GM18499 (cell line): ENCODE measurements around the gene FAM13A.
"Not testable (repeated sequence)": the region's sequence is repeated elsewhere in the genome, so short reads cannot be mapped to it uniquely, and the experiment has no call there.

Experiments used
- ATAC-seq: cut with Tn5 transposase; IDR thresholded peaks from one replicate; pipeline ENCODE4 v1.9.1; 2021; ENCODE audit warnings: moderate number of reproducible peaks; ENCODE audit not compliant: insufficient read depth, unreplicated experiment

FAM13A gene

GRCh38 chr4:88967883-88968331 is 89.1 kb downstream of the FAM13A start:
- ATAC-seq = no peak

DNA sequence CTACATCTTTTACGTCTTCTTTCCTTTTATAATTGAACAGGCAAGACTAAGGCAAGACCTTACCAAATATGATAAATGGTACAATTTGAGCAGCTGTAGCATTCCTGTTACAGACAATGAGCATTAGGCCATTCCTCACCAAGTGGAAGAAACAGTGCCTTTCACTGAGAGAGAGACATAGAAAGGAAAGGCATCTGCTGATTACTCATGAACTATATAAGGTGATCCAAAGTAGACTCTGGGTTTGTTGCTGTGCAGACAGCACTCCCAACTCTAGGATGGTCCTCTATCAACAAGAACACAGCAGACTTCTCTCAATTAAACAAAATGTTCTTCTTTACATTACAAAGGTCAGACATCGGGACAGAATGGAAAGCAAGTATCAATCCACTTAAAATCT is 91.9 kb downstream of the FAM13A start:
- ATAC-seq = no peak

GRCh38 chr4:88964450-88964849 is 92.5 kb downstream of the FAM13A start:
- ATAC-seq = peak; percentile 58

- no peak for ATAC-seq
Observed at GRCh38 chr4:88963817-88964216, 93.2 kb downstream of the FAM13A start.

- ATAC-seq = no peak
Observed at GRCh38 chr4:88962396-88962795, 94.6 kb downstream of the FAM13A start.

DNA sequence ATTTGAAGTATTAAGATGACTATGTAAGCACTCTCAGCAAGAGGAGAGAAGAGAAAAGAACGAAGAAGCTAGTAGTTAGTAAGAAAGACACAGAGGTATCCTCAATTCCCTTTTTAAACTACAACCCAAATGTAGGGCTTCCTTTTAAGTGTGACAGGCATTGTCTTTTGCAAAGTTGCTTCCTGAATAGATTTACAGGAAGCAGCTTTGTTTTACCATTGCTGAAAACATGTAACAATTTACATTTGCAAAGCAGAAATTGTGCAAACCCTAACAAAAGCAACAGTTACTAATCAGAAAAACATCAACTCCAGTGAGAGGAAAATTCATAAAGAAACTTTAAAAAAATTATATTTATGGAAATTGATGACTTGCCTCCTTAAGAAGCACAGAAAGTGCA is 96.4 kb downstream of the FAM13A start:
- no peak for ATAC-seq

DNA sequence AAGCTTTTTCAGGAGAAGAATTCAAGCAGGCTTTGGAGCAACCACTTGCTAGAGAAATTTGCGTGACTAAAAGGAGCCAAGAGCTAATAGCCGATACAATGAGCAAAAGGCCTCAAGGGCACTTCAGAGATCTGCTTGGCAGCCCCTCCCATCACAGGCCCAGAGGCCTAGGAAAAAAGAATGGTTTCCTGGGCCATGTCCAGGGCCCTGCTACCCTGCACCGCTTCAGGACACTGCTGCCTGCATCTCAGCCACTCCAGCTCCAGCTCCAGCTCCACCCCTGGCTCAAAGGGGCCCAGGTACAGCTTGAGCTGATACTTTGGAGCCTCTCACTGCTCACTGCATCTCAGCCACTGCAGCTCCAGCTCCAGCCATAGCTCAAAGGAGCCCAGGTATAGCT is 98.9 kb downstream of the FAM13A start:
- no peak for ATAC-seq

GRCh38 chr4:88957570-88957969 is 99.4 kb downstream of the FAM13A start:
- no peak for ATAC-seq

- no peak for ATAC-seq
Observed at GRCh38 chr4:88955580-88956380, 101.2 kb downstream of the FAM13A start.

- ATAC-seq = peak; percentile 59
Observed at GRCh38 chr4:88953400-88953799, 103.6 kb downstream of the FAM13A start.

DNA sequence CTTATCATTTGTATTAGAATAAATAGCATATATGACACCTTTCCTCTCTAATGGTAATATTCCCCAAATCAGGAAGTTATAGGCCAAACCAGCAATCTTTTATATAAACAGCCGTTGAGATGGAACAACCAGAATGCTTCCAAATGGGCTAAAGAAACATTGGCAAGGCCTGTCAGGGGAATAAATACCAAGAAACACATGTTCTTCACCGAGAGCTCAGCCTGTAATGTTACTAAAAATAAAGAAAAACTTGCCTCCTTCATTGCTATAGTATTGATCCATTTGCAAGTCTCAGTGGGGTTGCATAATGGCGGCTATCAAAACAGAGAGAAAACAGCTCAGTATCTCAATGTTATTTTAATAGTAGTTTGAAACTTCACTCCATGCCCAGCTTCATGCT is 104.9 kb downstream of the FAM13A start:
- no peak for ATAC-seq

- no peak for ATAC-seq
Observed at GRCh38 chr4:88949605-88950004, 107.4 kb downstream of the FAM13A start.

DNA sequence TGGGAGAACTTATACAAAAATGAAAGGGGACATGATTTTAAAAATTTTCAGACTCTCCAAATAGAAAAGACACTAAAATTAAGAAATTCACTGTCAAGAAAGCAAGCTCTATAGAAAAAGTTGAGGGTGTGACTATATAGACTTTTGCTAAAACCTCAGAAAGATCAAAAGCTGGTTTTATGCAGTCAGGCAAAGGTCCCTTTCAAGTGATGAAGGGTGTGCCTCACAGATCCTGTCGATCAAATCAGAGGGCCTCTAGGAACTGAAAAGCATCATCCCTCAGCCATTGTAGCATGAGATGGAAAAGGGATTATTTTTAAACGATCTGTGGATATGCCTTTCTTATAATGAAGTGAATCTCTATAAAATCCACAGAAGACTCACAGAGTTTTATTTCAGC is 116.5 kb downstream of the FAM13A start:
- no peak for ATAC-seq

GRCh38 chr4:88939697-88940096 is 117.3 kb downstream of the FAM13A start:
- no peak for ATAC-seq

DNA sequence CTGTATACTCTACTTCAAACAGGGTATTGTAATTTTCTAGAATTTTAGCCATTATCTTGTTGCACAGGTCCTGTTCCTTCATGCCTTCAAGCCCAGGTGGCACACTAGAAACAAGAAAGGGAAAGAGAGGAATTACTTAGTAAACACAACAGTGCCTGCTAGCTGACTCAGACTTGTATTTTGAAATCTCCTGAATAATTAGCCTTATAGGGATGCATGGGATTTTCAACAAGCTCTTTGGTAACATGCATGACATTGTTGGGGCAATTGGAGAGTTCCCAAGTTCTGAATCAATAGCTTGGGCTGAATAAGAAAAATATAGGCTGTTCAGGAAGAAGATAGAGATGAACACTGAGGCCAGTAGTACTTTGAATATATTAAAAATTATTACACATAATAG is 118.8 kb downstream of the FAM13A start:
- no peak for ATAC-seq

DNA sequence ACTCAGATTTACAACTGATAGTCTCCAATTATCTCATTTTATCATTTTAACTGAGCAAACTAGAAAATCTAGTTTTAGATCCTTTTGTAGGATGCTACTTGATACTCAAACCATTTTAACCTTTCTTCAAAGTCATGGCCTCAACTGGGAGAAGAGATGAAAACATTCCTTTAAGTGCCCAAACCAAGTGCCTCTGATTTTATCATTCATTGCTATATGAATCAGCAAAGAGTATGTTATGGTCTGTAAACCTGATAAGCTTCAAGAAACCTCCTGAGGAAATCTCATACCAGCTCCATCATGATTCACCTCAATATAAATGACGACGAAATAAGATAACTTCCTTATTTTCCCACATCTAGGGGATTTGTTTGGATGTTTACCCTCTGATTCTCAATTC is 119.9 kb downstream of the FAM13A start:
- ATAC-seq = no peak

DNA sequence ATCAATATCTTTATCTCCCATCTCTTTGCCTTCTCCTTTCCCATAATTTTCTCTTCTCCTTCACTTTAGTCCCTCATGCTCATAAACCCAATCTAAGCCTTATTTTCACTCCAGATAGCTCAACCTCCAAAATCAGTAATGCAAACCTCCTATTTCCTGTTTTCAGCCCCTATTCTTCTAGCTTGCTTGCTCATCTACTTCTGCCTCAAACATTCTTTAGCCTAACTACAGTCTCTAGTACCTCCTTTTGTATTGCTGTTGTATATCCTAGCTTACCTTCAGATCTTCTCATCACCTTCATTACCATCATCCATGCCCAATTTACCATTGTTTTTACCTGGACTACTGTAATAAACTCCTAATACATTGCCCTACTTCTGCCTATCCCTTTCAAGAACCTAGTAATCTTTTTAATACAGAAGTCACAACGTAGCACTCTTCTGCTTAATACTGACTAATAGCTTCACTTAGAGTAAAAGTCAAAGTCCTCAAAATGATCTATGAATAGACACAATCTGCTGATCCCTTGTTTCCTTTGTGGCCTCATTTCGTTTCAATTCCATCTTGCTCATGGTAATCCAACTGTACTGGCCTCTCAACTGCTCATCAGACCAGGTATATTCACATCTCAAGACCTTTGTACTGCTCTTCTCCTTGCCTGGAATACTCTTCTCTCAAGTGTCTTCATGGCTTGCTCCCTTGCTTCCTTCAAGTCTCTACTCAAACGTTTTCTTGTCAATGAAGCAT is 123.4 kb downstream of the FAM13A start:
- ATAC-seq = no peak

- ATAC-seq = no peak
Observed at GRCh38 chr4:88928852-88929251, 128.1 kb downstream of the FAM13A start.

DNA sequence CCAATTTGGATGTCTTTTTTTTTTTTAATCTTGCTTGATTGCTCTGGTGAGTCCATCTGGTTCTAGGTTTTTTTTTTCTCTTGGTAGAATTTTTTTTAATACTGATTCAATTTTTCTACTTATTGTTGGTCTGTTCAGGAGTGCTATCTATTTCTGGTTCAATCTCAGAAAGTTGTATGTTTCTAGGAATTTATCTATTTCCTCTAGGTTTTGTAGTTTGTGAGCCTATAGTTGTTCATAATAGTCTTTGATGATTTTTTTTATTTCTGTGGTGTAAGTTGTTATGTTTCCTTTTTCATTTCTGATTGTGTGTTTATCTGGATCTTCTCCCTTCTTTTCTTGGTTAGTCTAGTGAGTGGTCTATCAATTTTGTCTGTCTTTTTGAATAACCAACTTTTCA is 129.6 kb downstream of the FAM13A start:
- ATAC-seq = no peak

DNA sequence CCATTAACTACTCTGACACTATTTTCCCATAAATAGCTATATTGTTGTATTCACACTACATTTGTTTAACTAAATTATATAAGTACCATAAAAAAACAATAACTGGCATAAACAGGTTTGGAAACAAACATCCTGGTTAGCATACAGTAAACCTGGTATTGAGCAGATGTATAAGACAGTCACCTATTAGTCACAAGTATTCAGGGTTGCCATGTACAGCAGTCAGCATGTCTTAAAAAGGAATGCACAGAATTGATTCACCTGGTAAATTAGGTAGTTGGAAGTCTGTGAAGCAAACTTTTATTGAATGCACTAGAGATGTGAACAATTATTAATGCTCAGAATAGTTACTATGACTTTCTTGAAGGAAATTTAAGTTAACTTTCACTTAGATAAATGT is 137.9 kb downstream of the FAM13A start:
- ATAC-seq = no peak

DNA sequence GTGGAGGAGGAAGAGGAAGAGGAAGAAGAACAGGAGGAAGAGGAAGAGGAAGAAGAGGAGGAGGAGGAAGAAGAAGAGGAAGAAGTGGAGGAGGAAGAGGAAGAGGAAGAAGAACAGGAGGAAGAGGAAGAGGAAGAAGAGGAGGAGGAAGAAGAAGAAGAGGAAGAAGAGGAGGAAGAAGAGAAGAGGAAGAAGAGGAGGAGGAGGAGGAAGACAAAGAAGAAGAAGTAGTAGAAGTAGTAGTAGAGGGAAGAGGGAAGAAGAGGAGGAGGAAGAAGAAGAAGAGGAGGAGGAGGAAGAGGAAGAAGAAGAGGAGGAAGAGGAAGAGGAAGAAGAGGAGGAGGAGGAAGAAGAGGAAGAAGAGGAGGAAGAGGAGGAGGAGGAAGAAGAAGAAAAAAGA is 143.8 kb downstream of the FAM13A start:
- not testable (repeated sequence) for ATAC-seq
